Loucy (cell line): ENCODE results near the gene ANKRD33B.

Experiments used
- EZH2phosphoT487 ChIP-seq: fragments of 200-600 bp; IDR thresholded peaks from 2 replicates; pipeline ENCODE4 v1.6.1; 2018; ENCODE audit warnings: antibody characterized with exemption, mild to moderate bottlenecking, moderate library complexity, borderline replicate concordance
- TF ChIP-seq, protein P1 (sequence below): fragments of 200-600 bp; sonication (generic); conservative IDR thresholded peaks from 2 replicates; pipeline ENCODE4 v1.5.1; 2014; ENCODE audit warnings: mild to moderate bottlenecking, antibody characterized with exemption, low read length

DNA sequence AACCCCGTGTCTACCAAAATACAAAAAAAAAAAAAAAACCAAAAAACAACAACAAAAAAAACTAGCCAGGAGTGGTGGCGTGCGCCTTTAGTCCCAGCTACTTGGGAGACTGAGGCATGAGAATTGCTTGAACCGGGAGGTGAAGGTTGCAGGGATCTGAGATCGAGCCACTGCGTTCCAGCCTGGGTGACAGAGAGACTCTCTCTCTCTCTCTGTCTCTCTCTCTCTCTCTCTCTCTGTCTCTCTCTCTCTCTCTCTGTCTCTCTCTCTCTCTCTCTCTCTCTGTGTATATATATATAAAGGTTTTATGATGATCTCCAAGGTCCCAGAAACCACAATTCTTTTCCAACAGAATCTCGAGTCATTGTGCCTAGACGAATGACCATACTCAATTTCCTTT lies 18.8 kb upstream of the ANKRD33B start:
- TF ChIP-seq, protein P1, sequence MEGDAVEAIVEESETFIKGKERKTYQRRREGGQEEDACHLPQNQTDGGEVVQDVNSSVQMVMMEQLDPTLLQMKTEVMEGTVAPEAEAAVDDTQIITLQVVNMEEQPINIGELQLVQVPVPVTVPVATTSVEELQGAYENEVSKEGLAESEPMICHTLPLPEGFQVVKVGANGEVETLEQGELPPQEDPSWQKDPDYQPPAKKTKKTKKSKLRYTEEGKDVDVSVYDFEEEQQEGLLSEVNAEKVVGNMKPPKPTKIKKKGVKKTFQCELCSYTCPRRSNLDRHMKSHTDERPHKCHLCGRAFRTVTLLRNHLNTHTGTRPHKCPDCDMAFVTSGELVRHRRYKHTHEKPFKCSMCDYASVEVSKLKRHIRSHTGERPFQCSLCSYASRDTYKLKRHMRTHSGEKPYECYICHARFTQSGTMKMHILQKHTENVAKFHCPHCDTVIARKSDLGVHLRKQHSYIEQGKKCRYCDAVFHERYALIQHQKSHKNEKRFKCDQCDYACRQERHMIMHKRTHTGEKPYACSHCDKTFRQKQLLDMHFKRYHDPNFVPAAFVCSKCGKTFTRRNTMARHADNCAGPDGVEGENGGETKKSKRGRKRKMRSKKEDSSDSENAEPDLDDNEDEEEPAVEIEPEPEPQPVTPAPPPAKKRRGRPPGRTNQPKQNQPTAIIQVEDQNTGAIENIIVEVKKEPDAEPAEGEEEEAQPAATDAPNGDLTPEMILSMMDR = no peak
- no peak for TF ChIP-seq EZH2phosphoT487
